Myocyte (in vitro differentiated cells): ENCODE measurements around the gene TMCC1. TPM values are rescaled to one million over a fixed set of nuclear protein-coding genes. Genes with fewer than 3 reads are reported as not detected.

ENCODE experiments used
- DNase-seq: peaks from one replicate; pipeline ENCODE4 v3.0.0-alpha.2; 2012; ENCODE audit warnings: low read depth
- total RNA-seq: library from RNA; depleted of rRNA; stranded (reverse); fragments of >200 nt; gene quantifications from 2 replicates; pipeline ENCODE4 v1.2.3, GENCODE V29; 2014

The TMCC1 gene
- total RNA-seq, 1 donor from 2014 or later = 20.8 TPM

DNA sequence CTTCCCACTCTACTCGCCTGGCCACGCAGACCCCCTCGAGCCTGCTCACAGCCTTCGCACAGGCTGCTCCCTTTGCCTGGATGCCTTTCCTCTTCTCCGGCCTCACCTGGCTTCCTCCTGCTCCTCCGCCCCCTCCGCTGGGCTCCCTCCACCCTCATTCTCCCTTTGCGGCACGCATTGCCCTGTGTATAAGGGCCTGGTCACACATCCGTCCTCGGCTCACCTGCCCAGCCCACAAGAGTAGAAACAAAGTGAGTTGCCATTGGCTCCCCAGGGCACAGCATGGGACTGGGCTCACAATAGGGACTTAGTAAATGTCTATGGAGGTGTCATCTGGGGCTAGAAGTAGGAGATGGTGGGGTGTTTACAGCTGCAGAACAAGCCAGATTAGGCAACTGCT lies 291.2 kb downstream of the TMCC1 start:
- no peak for DNase-seq

DNA sequence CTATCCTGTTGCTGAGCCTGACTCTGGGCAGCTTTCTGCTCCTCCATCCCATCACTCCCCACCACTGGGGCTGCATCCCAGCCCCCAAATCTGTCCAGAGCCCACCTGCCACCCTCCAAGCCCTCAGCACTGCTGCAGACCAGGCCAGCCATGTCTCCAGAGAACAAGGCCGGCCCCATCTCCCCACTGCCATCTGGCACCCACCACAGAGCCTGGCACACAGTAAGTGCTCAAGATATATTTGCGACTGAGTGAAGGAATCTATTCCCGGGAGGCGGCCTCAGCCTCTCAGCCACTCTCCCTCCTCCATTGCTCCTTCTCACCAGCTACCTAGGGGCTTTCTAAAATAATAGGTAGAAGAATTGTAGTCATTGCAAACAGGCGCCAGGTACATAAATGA lies 291.8 kb downstream of the TMCC1 start:
- no peak for DNase-seq

DNA sequence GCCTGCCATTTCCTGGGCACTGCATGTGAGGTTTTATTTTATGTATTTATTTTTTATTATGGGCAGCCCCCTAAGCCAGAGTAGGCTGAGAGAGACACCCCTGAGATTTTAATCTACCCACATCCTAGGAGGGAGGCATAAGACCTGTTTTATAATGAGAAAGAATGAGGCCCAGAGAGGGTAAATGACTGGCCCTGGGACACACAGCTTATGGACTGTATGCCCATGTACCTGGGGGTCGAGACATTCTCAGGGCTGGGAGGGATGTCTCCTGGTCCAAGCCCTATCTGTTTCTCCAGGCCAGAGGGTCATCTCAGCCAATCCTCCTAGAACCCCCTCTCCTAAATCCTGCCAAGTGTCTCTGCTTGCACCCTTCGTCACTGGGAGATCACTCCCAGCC lies 293.2 kb downstream of the TMCC1 start:
- DNase-seq = no peak

DNA sequence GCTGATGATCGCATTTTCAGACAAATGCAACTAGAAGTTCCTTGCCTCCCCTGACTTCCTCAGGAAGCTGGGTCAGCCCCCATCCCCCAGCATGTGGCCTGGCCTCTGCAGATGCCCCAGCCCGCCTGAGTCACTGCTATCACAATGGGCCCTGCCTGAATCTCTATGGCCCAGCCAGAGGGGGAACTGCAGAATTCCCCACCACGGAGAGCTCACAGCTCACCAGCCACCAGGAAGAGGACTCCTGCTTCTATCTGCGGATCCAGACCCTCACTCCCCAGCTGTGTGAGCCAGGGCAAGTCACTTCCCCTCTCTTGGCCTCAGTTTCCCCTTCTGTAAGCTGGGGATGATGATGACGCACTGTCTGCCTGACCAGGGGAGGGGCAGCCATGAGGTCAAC lies 293.9 kb downstream of the TMCC1 start:
- peak; percentile 59 for DNase-seq

DNA sequence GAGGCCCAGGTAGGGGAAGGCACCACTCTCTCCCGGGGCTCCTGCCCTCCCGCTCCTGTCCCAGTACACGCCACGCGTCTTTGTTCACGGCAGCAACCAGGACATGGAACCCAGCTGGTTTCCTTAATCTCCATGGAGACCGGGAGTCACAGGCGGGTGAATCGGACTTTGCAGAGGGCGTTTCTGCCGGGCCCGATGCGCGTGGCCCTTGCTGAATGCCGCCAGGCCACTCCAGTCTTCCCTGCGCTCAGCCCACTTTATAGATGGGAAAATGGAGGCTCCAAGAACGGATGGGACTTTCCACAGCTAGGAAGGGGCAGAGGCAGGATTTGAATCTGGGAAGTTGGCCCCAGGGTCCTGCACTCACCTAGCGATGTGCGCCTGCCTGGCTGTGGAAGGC lies 294.4 kb downstream of the TMCC1 start:
- no peak for DNase-seq

DNA sequence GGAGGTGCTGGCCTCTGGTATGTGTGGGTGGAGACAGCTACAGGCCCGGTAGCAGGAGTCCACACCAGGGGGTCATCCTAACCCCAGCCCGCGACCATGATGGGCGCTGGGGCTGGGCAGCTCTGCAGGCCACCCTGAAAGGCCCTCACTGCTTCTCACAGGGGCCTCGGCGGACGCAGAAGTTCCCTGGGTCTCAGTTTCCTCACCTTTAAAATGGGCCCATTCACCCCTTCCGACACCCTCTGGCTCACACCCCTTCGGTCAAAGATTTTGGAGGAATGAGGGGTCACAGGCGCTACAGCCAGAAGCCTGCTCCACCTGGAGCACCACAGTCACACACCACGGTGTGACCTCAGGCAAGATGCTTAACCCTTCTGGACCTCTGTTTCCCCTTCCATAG lies 295.0 kb downstream of the TMCC1 start:
- no peak for DNase-seq

DNA sequence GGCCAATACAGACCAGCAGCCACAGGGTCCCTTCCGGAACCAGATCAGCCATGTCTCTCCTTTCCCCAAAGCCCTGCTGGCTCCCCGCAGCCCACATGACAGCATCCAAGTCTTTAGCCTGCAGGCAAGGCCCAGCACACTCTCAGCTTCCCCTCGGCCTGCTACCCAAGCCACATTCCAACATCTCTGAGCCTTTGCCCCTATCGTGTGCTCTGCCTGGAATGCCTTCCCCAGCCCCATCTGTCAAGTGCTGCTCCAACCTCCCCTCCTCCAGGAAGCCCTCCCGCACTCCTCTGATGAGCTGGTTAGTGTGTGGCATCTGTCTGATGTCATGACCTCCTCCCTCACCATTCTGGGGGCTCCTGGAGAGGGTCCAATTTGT lies 295.5 kb downstream of the TMCC1 start:
- no peak for DNase-seq

Other genes starting within 250 kb of the TMCC1 start
- gene TRH, start 81.0 kb upstream of the TMCC1 start, total RNA-seq = not detected in 2 replicates
- not detected in 2 replicates for gene ALG1L2, start 188.1 kb upstream of the TMCC1 start, total RNA-seq